ENCODE results near the gene TMEM234. TPM values are rescaled to one million over a fixed set of nuclear protein-coding genes. Genes with fewer than 3 reads are reported as not detected.
A peak's percentile ranks its signal among the peaks of the same experiment; 100 is the strongest.

The TMEM234 gene
- total and polyA plus RNA-seq, 10 of the 15 experiments (the other 5 are each of a cell fraction or from before 2014, with no cell fraction given) = 2.9 to 10.9 (median 6.4) TPM

GRCh38 chr1:32201011-32201855 is 20.9 kb downstream of the TMEM234 start:
- Histone ChIP-seq H3K27me3 (replicated peaks in 1 of 2; ENCODE audit: control insufficient read depth in 2 of 2, insufficient read depth in 2 of 2, low read length in 1 of 2) (no peaks in the 10 kb centered on the region), H3K79me2 (ENCODE audit: control insufficient read depth, insufficient read depth, low read length) (peaks cover 23% of the 10 kb centered on the region), H3K4me1 (ENCODE audit: control insufficient read depth, insufficient read depth, low read length) (peaks cover 17% of the 10 kb centered on the region), H2AFZ (ENCODE audit: control insufficient read depth, low read depth, low read length) (peak overlapping the region; percentile 71), H3K9ac (ENCODE audit: control insufficient read depth, insufficient read depth, low read length) (peak overlapping the region; percentile 82), H3K4me2 (ENCODE audit: control insufficient read depth, insufficient read depth) (peak overlapping the region; percentile 88), H3K4me3 (peak overlapping the region; percentile 90), H4K20me1 (ENCODE audit: control insufficient read depth, insufficient read depth) (no peaks in the 10 kb centered on the region), H3K9me3 (replicated peaks; ENCODE audit: control insufficient read depth, insufficient read depth, low read length) (no peaks in the 10 kb centered on the region), H3K27ac (ENCODE audit: control insufficient read depth, insufficient read depth) (peak overlapping the region; percentile 89), H3K36me3 (ENCODE audit: control insufficient read depth in 2 of 2, insufficient read depth in 2 of 2, low read length in 1 of 2) (peaks cover 8 to 11% of the 10 kb centered on the region in 2 experiments)
- DNase-seq (ENCODE audit: low read depth, low spot score) (peak; percentile 50), ATAC-seq (peak; percentile 72), FAIRE-seq (peak; percentile 80)
- no TSS peak for BruUV-seq (replicated peaks)
- POLR2A ChIA-PET = interaction anchor here (0.5 to 2.8 kb wide), 17 partner anchors 10 to 278 kb away, joined by 3 to 25 read pairs (median 5); partner anchors contain the start of genes HDAC1, KPNA6, MARCKSL1 and PTP4A2
- WGBS (ENCODE audit: insufficient coverage, insufficient replicate concordance, low lambda C conversion rate, missing lambda C conversion rate) = under 1% methylated on average over 26 of the region's 26 CpGs
- intact Hi-C loops (cut with micrococcal nuclease; ENCODE audit: unreplicated experiment) = loop anchor here (2.0 to 5.0 kb wide), 3 partner anchors 20 to 211 kb away; no protein-coding TSS in a partner anchor
- SMC1A ChIA-PET (ENCODE audit: uncharacterized antibody, unreplicated experiment) = interaction anchor here (0.6 to 2.4 kb wide), 14 partner anchors 9 to 128 kb away, joined by 3 to 26 read pairs (median 4); partner anchors contain the start of genes TMEM39B and TXLNA
- CTCF ChIA-PET = interaction anchor here (0.8 to 3.7 kb wide), 13 partner anchors 9 to 197 kb away, joined by 3 to 27 read pairs (median 4); partner anchors contain the start of genes KPNA6, MARCKSL1, TMEM39B and TXLNA
- in situ Hi-C loops (cut with MboI) = no loop called here
- RAD21 ChIA-PET (ENCODE audit: unreplicated experiment) = interaction anchor here (0.6 to 4.2 kb wide), 14 partner anchors 10 to 193 kb away, joined by 3 to 22 read pairs (median 3); partner anchors contain the start of genes BSDC1, KPNA6, TMEM39B and TXLNA
- TF ChIP-seq ZZZ3 (IDR thresholded peaks at IDR 0.05; ENCODE audit: control insufficient read depth, insufficient read length, low read depth) (no peak), MTA3 (IDR thresholded peaks at IDR 0.05; ENCODE audit: borderline replicate concordance, low read length) (0 out of 2 replicates have a peak, but pooled peaks have one; percentile 33), STAT3 (IDR thresholded peaks at IDR 0.05; ENCODE audit: low read depth, low read length) (no peak), ZNF622 (IDR thresholded peaks at IDR 0.05) (no peak), YY1 (IDR thresholded peaks at IDR 0.05; ENCODE audit: low read depth, low read length) (peak; percentile 46; the same call in 1 of the 2 replicates), CUX1 (IDR thresholded peaks at IDR 0.05; ENCODE audit: insufficient replicate concordance, low read depth, low read length) (no peak), BRCA1 (IDR thresholded peaks at IDR 0.05; ENCODE audit: low read depth, low read length) (no peak), RFX5 (IDR thresholded peaks at IDR 0.05; ENCODE audit: low read depth, low read length) (no peak), BCL11A (IDR thresholded peaks at IDR 0.05; ENCODE audit: low read depth, low read length) (no peak), ETV6 (conservative IDR thresholded peaks at IDR 0.05 in 1 of 2, IDR thresholded peaks at IDR 0.05 in 1 of 2; ENCODE audit: borderline replicate concordance in 1 of 2, low read depth in 1 of 2) (no peak), CBFB (IDR thresholded peaks at IDR 0.05; ENCODE audit: low read depth) (no peak), GABPA (IDR thresholded peaks at IDR 0.05; ENCODE audit: low read depth) (no peak), SMAD1 (IDR thresholded peaks at IDR 0.05; ENCODE audit: low read depth, partially characterized antibody) (peak; percentile 36)

Data from GM12878 (cell line).